HG03108 (cell line): Measurements from ENCODE around the gene SPC24.
A peak's percentile ranks its signal among the peaks of the same experiment; 100 is the strongest.

Experiments used
- ATAC-seq: cut with Tn5 transposase; IDR thresholded peaks from one replicate; pipeline ENCODE4 v1.9.1; 2021; ENCODE audit warnings: moderate library complexity; ENCODE audit not compliant: unreplicated experiment

The SPC24 gene

GRCh38 chr19:11155373-11156120, at the start of gene SPC24:
Gene SPC24 (minus strand): TSS chr19:11155782. CDS start chr19:11155776, 6 bp downstream.
- peak; percentile 98 for ATAC-seq

DNA sequence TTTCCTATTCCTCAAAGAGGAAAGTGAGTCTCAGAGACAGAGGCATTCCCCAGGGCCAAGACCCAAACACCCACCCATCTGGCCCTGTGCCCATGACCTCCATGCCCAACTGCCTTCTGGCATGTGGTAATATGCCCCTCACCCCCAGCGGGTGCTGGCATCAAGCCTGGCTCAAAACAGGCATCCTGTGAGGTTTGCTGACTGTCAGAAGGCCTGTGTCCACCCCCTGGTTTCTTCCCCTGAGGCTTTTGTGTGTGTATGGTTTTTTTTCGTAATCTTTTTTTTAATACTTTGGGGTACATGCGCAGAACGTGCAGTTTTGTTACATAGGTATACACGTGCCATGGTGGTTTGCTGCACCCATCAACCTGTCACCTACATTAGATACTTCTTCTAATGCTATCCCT, 49.4 kb upstream of the SPC24 start:
- ATAC-seq = no peak

DNA sequence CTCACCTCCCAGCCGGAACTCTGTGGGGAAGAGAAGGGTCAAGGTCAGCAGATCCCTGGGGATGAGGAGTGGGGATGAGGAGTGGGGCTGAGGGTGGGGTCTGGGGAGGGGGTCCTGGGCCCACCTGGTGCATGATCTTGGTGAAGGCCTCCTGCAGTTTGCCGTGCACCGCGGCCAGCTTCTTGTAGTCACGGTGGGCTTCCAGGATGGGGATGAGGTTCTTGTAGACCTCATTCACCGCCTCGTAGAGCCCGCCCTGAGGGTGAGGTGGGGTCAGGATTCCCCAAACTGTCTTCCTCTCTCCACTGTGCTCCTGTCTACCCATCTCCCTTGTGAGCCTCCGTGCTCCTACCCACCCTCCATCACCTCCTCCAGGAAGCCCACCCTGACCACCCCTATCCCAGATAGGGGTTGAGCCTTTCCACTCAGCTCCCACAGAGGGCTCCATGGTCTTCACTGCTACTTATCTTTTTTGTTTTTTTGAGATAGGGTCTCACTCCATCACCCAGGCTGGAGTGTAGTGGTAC, 48.6 kb upstream of the SPC24 start:
- ATAC-seq = no peak

DNA sequence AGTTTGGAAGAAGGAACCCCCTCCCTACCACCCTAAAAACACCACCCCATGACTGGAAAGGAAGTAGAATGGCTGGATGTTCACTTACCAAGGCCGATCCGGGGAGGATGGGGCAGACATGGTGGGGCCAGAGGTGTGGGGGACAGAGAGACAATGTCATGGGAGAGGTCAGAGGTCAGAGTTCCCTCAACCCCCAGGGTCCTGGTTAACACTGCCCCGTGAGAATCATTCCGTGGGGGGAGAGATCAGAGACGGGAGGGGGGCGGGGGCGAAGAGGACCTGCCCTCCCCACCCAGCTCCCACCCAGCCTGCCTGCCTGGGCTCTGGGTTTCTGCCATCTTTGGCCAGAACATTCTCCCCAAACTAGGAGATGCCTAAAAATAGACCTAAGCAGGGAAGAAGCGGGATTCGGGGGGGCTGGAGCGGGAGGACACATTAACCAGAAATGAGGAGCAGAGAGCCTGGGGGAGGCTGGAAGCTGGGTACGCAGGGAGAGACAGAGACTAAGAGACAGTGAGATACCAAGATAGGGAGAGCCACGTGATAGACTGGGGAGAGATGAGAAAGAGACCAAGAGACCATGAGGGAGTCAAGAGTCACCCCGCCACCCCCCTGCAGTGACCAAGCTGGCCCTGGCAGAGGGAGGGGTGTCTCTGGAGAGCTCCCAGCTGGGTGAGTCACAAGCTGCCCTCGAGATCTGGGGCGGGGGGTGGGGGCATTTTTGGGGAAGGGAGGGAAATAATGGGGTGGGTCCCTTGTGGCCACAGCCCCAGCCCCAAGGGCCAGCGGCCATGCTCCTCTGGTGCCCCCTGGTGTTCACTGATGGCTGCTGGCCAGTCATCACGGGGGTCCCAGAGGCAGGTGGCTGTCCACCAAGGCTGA, 47.9 kb upstream of the SPC24 start:
- ATAC-seq = no peak

DNA sequence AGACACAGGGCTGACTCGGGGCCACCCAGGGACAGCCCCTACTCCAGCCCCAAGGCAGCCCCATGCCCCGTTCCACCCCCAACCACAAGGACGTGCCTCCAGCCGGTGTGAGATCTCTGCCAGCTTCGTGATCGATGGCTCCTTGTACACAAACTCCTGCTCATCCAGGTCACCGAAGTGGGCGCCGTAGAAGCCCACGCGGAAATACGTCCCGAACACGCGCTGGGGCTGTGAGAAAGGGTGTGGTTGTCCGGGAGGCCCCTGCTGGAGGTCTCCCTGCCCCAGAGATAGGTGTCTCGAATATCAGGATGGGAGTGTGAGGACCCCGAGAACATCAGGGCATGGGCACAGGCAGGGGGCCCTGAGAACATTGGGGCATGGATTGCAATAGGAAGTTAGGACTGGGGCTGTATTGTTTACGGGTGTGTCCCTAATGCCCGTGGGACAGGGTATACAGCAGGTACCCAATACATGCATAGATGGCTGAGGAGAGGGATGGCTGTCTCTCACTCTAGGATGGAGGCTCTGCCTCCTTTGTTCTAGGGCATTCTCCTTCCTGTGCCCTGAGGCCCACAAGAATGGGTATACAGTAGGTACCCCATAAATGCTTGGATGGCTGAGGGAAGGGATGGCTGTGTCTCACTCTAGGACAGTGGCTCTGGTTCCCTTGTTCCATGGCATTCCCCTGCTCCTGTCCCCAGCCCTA, 47.1 kb upstream of the SPC24 start:
- ATAC-seq = no peak

DNA sequence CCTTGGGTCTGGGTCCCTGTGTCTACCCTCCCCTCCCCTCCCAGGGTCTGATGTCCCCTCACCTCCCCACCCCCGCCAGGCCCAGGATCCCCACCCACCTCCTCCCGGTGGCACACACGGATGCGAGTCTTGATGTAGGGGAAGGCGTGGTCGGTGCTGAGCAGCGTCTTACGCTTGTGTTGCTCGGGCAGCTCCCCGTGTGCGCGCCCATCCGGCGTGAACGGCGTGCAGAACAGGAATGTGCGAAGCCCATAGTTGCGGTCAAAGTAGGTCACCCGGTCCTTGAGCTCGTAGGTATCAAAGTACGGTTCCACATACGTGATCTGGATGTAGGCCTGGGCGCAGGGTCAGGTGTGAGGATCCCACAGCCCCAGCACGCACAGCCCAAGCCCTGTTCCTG, 46.2 kb upstream of the SPC24 start:
- no peak for ATAC-seq

DNA sequence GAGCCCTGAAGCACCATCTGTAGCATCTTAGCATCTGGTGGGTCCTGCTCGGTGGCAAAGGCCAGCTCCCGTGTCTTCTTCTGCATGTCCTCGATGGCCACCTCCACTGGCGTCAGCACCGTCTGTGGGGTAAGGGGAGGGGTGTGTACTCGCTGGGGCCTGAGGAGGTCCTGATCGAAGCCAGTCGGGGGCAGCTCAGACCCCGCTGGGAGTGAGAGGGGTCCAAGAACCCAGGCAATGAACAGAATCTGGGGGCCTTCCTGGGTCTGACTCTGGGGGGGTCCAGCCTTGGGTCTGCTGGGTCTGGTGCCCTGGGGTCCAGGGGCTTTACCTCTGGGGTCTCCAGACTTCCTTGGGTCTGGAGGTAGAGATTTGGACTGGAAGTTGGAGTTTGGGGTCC, 45.3 kb upstream of the SPC24 start:
- no peak for ATAC-seq

DNA sequence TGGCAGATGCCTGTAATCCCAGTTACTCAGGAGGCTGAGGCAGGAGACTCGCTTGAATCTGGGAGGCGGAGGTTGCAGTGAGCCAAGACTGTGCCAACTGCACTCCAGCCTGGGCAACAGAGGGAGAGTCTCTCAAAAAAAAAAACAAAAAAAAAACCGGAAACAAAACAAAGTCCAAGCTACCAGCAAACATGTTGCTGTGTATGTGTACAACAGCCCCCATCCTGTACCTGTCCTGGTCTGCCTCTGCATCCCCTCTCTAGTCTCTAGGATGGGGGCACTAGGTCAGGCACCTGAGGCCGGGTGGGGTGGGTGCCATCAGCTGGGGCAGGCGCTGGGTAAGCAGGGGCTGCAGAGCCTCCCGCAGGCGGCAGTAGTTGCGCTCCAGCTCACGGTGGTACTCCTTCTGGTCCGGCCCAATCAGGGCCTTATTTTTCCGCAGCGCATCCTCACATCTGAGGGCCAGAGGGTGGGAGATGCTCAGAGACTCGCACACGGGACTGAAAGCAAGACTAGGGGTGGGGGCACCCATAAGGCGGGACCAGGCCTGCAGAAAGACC, 44.5 kb upstream of the SPC24 start:
- ATAC-seq = no peak

- no peak for ATAC-seq
These were observed 43.9 kb upstream of the SPC24 start for GRCh38 chr19:11199517-11199916.

DNA sequence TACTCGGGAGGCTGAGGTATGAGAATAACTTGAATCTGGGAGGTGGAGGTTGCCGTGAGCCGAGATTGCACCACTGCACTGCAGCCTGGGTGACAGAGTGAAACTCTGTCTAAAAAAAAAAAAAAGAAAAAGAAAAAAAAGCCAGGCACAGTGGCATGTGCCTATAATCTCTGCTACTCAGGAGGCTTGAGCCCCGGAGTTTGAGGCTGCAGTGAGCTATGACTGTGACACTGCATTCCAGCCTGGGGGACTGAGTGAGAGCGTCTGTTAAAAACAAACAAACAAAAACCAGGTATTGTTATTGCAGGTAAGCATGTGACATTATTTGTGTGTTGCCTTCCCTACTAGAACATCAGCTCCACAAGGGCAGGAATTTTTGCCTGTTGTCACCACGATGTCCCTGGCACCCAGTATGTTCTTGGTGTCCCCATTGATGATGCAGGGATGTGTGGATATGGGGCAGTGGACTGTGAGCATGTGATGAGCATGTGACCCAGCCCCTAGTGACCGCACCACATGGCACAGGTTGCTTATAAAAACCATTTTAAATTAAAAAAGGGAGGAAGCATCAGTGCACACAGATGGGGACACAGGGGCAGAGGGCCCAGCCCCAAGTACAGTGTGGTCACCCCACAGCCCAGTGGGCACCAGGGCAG, 43.3 kb upstream of the SPC24 start:
- ATAC-seq = no peak

GRCh38 chr19:11198175-11198534, 42.6 kb upstream of the SPC24 start:
- ATAC-seq = no peak

DNA sequence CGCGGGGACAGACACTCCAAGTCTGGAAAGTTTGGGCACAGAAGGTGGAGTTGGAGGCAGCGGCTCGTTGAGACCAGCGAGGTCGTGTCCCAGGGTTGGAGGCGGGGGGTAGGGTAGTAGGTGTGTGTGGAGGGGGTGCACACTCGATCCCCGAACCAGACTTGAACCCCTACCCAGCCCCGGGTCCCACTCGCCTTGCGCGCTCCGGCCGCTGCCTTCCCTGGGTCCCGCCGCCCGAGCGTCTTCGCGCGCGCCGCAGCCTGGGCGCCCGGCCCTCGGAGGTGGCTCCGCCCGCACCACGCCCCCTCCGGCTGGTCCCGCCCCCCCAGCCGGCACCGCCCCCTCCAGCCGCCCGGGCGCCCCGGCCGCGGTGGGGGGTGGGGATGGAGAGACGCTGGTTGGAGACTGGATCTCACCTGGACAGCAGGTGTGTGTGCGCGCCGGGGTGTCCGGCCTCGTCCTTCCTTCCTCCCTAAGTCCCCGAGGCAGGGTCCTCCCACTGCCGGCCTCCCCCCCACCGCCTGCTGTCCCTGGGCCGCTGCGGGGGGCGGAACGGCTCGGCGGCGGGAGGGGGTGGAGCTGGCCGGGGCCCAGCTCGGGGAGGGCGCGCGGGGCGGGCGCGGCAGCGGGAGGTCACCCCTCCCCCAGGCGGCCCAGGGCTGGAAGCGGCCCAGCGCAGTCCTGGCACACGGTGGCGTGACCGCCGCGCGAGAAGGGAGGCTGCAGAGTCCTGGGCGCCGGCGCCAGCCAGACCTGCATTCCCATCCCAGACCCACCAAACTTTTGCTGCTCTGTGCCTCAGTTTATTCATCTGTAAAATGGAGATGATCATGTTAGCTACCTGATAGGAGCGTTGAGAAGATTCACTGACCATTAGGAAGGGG, 42.0 kb upstream of the SPC24 start, which contains the start of gene KANK2:
Gene KANK2, minus strand, starts transcription at position 255 of the 884 bp plus-strand sequence. CDS start 3,034 bp downstream, outside the sequence.
- peak; percentile 65 for ATAC-seq

GRCh38 chr19:11196406-11197287, 41.1 kb upstream of the SPC24 start:
- ATAC-seq = no peak

DNA sequence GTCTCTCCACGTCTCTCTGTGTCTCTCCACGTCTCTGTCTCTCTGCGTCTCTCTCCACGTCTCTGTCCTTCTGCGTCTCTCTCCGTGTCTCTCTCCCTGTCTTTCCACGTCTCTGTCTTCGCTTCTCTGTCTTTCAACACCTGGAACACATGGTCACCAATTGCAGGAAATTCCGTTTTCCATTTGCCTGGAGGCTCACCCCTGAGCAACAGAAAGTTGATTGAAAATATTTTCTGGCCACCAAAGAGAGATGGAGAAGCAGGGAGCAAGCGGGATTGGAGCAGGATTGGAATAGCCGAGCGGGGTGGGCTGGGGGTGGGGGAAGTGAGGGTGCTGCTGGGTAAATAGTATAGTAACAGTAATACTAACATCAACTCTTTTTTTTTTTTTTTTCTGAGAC, 40.1 kb upstream of the SPC24 start:
- no peak for ATAC-seq

GRCh38 chr19:11194656-11195558, 39.3 kb upstream of the SPC24 start:
- no peak for ATAC-seq

DNA sequence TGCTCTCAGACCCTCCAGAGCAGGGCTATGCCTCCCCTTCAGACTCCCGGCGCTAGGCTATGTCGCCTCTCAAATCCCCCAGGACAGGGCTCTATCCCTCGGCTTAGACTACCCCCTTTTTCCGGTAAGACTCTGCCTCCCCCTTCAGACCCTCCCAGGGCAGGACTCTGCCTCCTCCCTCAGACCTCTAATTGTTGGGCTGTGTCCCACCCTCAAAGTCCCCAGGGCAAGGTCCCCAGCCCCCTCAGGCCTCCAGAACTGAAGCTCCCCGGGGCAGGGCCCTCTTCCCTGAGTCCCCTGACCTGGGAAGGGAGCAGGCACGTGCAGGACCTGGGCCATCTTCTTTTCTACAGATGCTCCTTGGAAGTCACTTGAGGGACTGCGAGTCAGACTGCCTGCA, 38.6 kb upstream of the SPC24 start:
- ATAC-seq = no peak
